Activated T-helper 1 cell treated with anti-CD3 and anti-CD28 coated beads, Interleukin-12 subunit alpha, Interleukin-12 subunit beta, Interleukin-2, Interleukin-4 antibody, amounts not matched to agents 30 ng/mL and 10 ng/mL and 1 ng/mL, durations not matched to agents 14 hours and 24 hours and 36 hours (primary cell): ENCODE results near the gene ZNF146. TPM values are rescaled to one million over a fixed set of nuclear protein-coding genes. Genes with fewer than 3 reads are reported as not detected.
"Not testable (repeated sequence)": the region's sequence is repeated elsewhere in the genome, so short reads cannot be mapped to it uniquely, and the experiment has no call there.

Source experiments
- DNase-seq: peaks from one replicate; pipeline ENCODE4 v3.0.0; 2021; ENCODE audit warnings: low spot score
- H3K27ac Mint-ChIP-seq: one replicate; pipeline ENCODE4 v1.8.0; 2021; ENCODE audit warnings: mild to moderate bottlenecking, mixed read lengths
- H3K27me3 Mint-ChIP-seq: one replicate; pipeline ENCODE4 v1.8.0; 2022; ENCODE audit warnings: mild to moderate bottlenecking, moderate library complexity, mixed read lengths; ENCODE audit not compliant: insufficient read depth
- H3K36me3 Mint-ChIP-seq: one replicate; pipeline ENCODE4 v1.8.0; 2021; ENCODE audit warnings: low read depth, mixed read lengths
- H3K4me1 Mint-ChIP-seq: one replicate; pipeline ENCODE4 v1.8.0; 2021; ENCODE audit warnings: low read depth, mixed read lengths
- H3K4me3 Mint-ChIP-seq: one replicate; pipeline ENCODE4 v1.8.0; 2021; ENCODE audit warnings: mild to moderate bottlenecking, moderate library complexity, mixed read lengths
- H3K9me3 Mint-ChIP-seq: one replicate; pipeline ENCODE4 v1.8.0; 2021; ENCODE audit warnings: mixed read lengths
- intact Hi-C: fragments of 100-400 bp; cut with micrococcal nuclease; formaldehyde crosslinking; loops from one replicate; pipeline ENCODE4 v1.15.1; 2024
- total RNA-seq: library from RNA; stranded (reverse); gene quantifications from 2 replicates; pipeline ENCODE4 v1.2.3, GENCODE V29; 2022

The ZNF146 gene
- total RNA-seq = 82.5 and 94.0 TPM in 2 replicates

- DNase-seq = peak; percentile 94
- H3K27ac Mint-ChIP-seq = no peak within 1 kb of the TSS
- intact Hi-C loops = loop anchor here (1.0 to 10.0 kb wide), 23 partner anchors 73 to 1253 kb away; partner anchors contain the start of genes ALKBH6, IGFLR1, TBCB and THAP8
- no peaks in the 10 kb centered on the region for H3K27me3 Mint-ChIP-seq
- H3K4me1 Mint-ChIP-seq = no peaks in the 10 kb centered on the region
- peaks cover 13% of the 10 kb centered on the region for H3K36me3 Mint-ChIP-seq
- H3K4me3 Mint-ChIP-seq = no peak within 1 kb of the TSS
- peaks cover 9% of the 10 kb centered on the region for H3K9me3 Mint-ChIP-seq
These were observed at the start of gene ZNF146, which contains the start of gene ZNF565 for GRCh38 chr19:36214386-36215275. TSS of gene ZNF146 (plus strand) at chr19:36215106. CDS start at chr19:36236441, 21,335 bp downstream. TSS of gene ZNF565 (minus strand) at chr19:36214665. CDS start at chr19:36201985, 12,680 bp downstream.

DNA sequence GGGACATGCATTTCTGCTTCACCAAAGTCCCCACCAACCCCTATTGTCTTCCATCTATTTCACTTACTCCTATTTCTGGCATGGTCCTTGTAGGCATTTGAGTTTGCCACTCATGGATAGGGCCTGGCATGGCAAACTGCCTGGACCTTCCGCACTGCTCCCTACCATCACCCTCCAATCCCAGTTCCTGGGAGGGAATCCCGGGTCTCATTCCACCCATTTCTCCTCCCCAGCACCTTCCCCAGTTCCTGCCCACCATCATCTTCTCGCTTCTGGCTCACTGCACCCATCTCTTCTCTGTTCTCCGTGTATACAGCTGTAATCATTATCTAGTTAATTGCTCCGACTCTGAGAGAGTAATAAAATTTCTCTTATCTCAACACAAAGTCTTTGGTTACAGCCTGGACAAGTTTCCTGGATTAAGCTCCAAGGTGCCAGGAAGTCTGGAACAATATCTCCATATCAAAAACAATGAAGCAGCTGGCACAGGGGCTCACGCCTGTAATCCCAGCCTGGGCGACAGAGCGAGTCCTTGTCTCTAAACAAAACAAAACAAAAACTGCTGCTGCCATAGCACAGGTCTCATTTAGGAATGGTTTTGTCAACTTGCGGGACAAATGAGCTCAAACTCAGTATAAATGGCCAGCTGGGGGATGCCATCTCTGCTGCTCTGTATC lies 45.7 kb upstream of the ZNF146 start:
- H3K4me1 Mint-ChIP-seq = no peaks in the 10 kb centered on the region
- no peaks in the 10 kb centered on the region for H3K36me3 Mint-ChIP-seq
- DNase-seq = no peak
- H3K27ac Mint-ChIP-seq = no peak overlapping the region
- intact Hi-C loops = no loop called here
- no peak overlapping the region for H3K4me3 Mint-ChIP-seq
- no peaks in the 10 kb centered on the region for H3K9me3 Mint-ChIP-seq
- peaks cover 1% of the 10 kb centered on the region for H3K27me3 Mint-ChIP-seq

DNA sequence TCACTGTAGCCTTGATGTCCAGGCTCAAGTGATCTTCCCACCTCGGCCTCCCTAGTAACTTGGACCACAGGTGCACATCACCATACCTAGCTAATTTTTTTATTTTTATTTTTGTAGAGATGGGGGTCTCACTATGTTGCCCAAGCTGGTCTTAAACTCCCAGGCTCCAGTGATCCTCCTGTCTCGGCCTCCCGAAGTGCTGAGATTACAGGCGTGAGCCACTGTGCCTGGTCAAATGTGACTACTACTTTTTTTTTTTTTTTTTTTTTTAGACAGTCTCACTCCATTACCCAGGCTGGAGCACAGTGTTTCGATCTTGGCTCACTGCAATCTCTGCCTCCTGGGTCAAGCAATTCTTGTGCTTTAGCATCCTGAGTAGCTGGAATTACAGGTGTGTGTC lies 42.1 kb upstream of the ZNF146 start:
- Mint-ChIP-seq H3K27me3 (peaks cover 1% of the 10 kb centered on the region), H3K36me3 (no peaks in the 10 kb centered on the region), H3K4me1 (no peaks in the 10 kb centered on the region), H3K27ac (no peak overlapping the region), H3K9me3 (no peaks in the 10 kb centered on the region), H3K4me3 (no peak overlapping the region)
- no peak for DNase-seq
- intact Hi-C loops = no loop called here

DNA sequence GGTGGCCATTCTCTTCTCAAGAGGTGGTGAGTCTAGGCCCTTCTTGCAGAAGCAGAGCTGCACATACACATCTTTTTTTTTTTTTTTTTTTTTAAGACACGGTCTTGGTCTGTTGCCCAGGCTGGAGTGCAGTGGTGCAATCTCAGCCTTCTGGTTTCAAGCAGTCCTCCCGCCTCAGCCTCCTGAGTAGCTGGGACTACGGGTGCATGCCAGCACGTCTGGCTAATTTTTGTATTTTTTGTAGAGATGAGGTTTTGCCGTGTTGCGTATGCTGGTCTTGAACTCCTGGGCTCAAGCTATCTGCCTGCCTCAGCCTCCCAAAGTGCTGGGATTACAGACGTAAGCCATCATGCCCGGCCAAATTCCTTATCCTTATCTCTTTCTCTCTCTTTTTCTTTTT lies 41.1 kb upstream of the ZNF146 start:
- intact Hi-C loops, H3K4me3 Mint-ChIP-seq, H3K27me3 Mint-ChIP-seq, DNase-seq, H3K4me1 Mint-ChIP-seq, H3K9me3 Mint-ChIP-seq, H3K27ac Mint-ChIP-seq, H3K36me3 Mint-ChIP-seq: not testable (repeated sequence)

DNA sequence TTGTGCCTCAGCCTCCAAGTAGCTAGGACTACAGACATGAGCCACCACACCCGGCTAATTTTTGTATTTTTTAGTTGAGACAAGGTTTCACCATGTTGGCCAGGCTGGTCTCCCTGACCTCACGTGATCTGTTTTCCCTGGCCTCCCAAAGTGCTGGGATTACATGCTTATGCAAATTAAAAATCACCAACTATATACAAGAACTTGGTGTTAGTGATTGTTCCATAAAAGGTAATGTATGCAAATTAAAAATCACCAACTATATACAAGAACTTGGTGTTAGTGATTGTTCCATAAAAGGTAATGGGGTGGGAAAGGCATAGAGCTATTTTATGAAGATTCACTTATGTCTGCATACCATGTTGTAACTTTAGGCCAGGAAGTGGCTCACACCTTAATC lies 35.8 kb upstream of the ZNF146 start:
- DNase-seq, intact Hi-C loops, H3K27ac Mint-ChIP-seq: not testable (repeated sequence)

DNA sequence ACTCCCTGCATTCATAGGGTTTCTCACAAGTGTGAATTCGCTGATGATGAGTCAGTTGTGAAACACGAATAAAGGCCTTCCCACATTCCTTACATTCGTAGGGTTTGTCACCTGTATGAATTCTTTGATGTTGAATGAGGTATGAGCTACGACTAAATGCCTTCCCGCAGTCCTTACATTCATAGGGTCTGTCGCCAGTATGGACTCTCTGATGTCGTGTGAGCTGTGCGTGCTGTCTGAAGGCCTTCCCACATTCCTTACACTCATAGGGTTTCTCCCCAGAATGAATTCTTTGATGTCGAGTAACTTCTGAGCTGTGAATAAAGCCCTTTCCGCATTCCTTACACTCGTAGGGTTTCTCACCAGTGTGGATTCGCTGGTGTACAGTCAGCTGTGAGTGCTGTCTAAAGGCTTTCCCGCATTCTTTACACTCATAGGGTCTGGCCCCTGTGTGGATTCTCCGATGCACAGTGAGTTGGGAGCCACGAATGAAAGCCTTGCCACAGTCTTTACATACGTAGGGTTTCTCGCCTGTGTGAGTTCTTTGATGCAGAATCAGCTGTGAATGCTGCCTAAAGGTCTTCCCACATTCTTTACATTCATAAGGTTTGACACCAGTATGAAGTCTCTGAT lies 32.2 kb upstream of the ZNF146 start:
- intact Hi-C loops = no loop called here
- H3K27ac Mint-ChIP-seq = no peak overlapping the region
- no peaks in the 10 kb centered on the region for H3K4me1 Mint-ChIP-seq
- no peak overlapping the region for H3K4me3 Mint-ChIP-seq
- no peak for DNase-seq
- no peaks in the 10 kb centered on the region for H3K27me3 Mint-ChIP-seq
- H3K9me3 Mint-ChIP-seq = no peaks in the 10 kb centered on the region
- H3K36me3 Mint-ChIP-seq = no peaks in the 10 kb centered on the region

More for the DNA sequence above, 35.8 kb upstream of the ZNF146 start:
- H3K4me1 Mint-ChIP-seq, H3K36me3 Mint-ChIP-seq, H3K9me3 Mint-ChIP-seq, H3K27me3 Mint-ChIP-seq, H3K4me3 Mint-ChIP-seq: not testable (repeated sequence)

DNA sequence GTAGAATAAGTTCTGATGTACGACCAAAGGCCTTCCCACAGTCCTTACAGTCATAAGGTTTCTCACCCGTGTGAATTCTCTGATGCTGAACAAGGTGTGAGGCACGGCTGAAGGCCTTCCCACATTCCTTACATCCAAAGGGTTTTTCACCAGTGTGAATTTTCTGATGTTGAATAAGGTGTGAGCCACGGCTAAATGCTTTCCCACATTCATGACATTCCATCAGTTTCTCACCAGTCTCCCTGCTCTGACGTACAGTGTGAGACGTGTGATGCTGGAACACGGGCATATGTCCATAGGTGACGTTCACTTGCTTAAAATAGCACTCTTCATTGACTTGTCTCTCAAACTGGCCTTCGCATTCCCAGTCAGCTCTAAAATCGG lies 31.7 kb upstream of the ZNF146 start:
- H3K36me3 Mint-ChIP-seq = no peaks in the 10 kb centered on the region
- no peak overlapping the region for H3K4me3 Mint-ChIP-seq
- no peak overlapping the region for H3K27ac Mint-ChIP-seq
- H3K9me3 Mint-ChIP-seq = no peaks in the 10 kb centered on the region
- no peaks in the 10 kb centered on the region for H3K4me1 Mint-ChIP-seq
- no peaks in the 10 kb centered on the region for H3K27me3 Mint-ChIP-seq
- DNase-seq = no peak
- intact Hi-C loops = no loop called here

GRCh38 chr19:36186722-36187121 lies 28.2 kb upstream of the ZNF146 start:
- DNase-seq, H3K4me1 Mint-ChIP-seq, intact Hi-C loops, H3K36me3 Mint-ChIP-seq, H3K27ac Mint-ChIP-seq, H3K27me3 Mint-ChIP-seq, H3K9me3 Mint-ChIP-seq, H3K4me3 Mint-ChIP-seq: not testable (repeated sequence)

GRCh38 chr19:36196249-36196648 lies 18.7 kb upstream of the ZNF146 start:
- Mint-ChIP-seq H3K4me1 (no peaks in the 10 kb centered on the region), H3K4me3 (no peak overlapping the region), H3K27ac (no peak overlapping the region), H3K27me3 (no peaks in the 10 kb centered on the region), H3K9me3 (no peaks in the 10 kb centered on the region), H3K36me3 (peaks cover 12% of the 10 kb centered on the region)
- DNase-seq = no peak
- intact Hi-C loops = no loop called here

DNA sequence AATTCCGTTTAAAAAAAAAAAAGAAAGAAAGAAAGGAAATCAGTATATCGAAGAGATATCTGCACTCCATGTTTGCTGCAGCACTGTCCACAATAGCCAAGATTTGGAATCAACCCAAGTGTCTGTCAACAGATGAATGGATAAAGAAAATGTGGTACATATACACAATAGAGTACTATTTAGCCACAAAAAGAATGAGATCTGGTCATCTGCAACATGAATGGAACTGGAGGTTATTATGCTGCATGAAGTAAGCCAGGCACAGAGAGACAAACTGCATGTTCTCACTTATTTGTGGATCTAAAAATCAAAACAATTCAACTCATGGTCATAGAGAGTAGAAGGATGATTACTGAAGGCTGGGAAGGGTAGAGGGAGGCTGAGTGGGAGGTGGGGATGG lies 16.8 kb upstream of the ZNF146 start:
- intact Hi-C loops = no loop called here
- Mint-ChIP-seq H3K36me3 (peaks cover 10% of the 10 kb centered on the region), H3K27ac (no peak overlapping the region), H3K4me1 (no peaks in the 10 kb centered on the region), H3K4me3 (no peak overlapping the region), H3K9me3 (no peaks in the 10 kb centered on the region), H3K27me3 (no peaks in the 10 kb centered on the region)
- no peak for DNase-seq

GRCh38 chr19:36201684-36202083 lies 13.2 kb upstream of the ZNF146 start:
- H3K4me3 Mint-ChIP-seq = no peak overlapping the region
- intact Hi-C loops = no loop called here
- H3K9me3 Mint-ChIP-seq = no peaks in the 10 kb centered on the region
- H3K36me3 Mint-ChIP-seq = peaks cover 2% of the 10 kb centered on the region
- no peak for DNase-seq
- H3K27me3 Mint-ChIP-seq = no peaks in the 10 kb centered on the region
- H3K27ac Mint-ChIP-seq = no peak overlapping the region
- no peaks in the 10 kb centered on the region for H3K4me1 Mint-ChIP-seq

- H3K4me3 Mint-ChIP-seq = no peak overlapping the region
- intact Hi-C loops = no loop called here
- no peaks in the 10 kb centered on the region for H3K9me3 Mint-ChIP-seq
- H3K27ac Mint-ChIP-seq = no peak overlapping the region
- H3K4me1 Mint-ChIP-seq = no peaks in the 10 kb centered on the region
- no peak for DNase-seq
- H3K36me3 Mint-ChIP-seq = no peaks in the 10 kb centered on the region
- no peaks in the 10 kb centered on the region for H3K27me3 Mint-ChIP-seq
These were observed 11.6 kb upstream of the ZNF146 start for GRCh38 chr19:36203293-36203692.
